Measurements from ENCODE around the gene CALCOCO1. TPM values are rescaled to one million over a fixed set of nuclear protein-coding genes. Genes with fewer than 3 reads are reported as not detected.

CALCOCO1 gene
- total and polyA plus RNA-seq, 9 of the 15 experiments (the other 6 are each of a cell fraction or from before 2014, with no cell fraction given): 1.9 to 31.8 (median 11.0) TPM

DNA sequence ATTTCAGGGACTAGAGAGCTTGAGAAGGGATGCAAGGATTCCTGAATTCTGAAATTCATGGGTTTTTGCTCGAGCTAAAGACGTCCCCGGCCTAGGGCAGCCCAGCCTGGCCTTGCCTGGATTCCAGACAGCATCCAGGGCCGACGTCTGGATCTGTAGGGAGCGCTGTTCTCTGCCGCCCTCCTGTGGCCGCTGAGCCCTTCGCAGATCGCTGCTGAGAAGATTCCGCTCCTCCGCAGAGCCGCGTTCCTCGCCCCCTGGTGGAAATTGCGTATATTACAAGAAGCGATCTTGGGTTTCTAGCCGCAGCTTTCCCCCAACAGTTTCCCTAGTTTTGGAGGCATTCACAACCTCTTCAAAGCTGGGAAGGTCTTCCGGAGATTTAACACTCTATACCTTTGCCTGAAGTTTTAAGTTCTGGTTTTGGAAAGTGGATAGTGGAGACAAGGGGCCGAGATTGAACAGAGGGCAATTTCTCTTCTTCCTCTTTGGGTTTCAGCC, 19.4 kb upstream of the CALCOCO1 start (continued):
- TF ChIP-seq NBN (IDR thresholded peaks at IDR 0.05; ENCODE audit: low read depth): no peak
- TF ChIP-seq HNRNPL (IDR thresholded peaks at IDR 0.05; ENCODE audit: low read depth, low read length): no peak
- TF ChIP-seq, protein P1, sequence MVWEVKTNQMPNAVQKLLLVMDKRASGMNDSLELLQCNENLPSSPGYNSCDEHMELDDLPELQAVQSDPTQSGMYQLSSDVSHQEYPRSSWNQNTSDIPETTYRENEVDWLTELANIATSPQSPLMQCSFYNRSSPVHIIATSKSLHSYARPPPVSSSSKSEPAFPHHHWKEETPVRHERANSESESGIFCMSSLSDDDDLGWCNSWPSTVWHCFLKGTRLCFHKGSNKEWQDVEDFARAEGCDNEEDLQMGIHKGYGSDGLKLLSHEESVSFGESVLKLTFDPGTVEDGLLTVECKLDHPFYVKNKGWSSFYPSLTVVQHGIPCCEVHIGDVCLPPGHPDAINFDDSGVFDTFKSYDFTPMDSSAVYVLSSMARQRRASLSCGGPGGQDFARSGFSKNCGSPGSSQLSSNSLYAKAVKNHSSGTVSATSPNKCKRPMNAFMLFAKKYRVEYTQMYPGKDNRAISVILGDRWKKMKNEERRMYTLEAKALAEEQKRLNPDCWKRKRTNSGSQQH (CRISPR knock-in tag; IDR thresholded peaks at IDR 0.05): no peak
- TF ChIP-seq, protein P2, sequence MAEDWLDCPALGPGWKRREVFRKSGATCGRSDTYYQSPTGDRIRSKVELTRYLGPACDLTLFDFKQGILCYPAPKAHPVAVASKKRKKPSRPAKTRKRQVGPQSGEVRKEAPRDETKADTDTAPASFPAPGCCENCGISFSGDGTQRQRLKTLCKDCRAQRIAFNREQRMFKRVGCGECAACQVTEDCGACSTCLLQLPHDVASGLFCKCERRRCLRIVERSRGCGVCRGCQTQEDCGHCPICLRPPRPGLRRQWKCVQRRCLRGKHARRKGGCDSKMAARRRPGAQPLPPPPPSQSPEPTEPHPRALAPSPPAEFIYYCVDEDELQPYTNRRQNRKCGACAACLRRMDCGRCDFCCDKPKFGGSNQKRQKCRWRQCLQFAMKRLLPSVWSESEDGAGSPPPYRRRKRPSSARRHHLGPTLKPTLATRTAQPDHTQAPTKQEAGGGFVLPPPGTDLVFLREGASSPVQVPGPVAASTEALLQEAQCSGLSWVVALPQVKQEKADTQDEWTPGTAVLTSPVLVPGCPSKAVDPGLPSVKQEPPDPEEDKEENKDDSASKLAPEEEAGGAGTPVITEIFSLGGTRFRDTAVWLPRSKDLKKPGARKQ (CRISPR knock-in tag; IDR thresholded peaks at IDR 0.05): no peak
- no peak for TF ChIP-seq SIRT6 (IDR thresholded peaks at IDR 0.05; ENCODE audit: low read depth, low read length)
- no peak for TF ChIP-seq KAT7 (CRISPR knock-in tag; IDR thresholded peaks at IDR 0.05; ENCODE audit: borderline replicate concordance)
- TF ChIP-seq U2AF1 (optimal IDR thresholded peaks at IDR 0.05; ENCODE audit: low read depth, low read length): no peak
- TF ChIP-seq, protein P3, sequence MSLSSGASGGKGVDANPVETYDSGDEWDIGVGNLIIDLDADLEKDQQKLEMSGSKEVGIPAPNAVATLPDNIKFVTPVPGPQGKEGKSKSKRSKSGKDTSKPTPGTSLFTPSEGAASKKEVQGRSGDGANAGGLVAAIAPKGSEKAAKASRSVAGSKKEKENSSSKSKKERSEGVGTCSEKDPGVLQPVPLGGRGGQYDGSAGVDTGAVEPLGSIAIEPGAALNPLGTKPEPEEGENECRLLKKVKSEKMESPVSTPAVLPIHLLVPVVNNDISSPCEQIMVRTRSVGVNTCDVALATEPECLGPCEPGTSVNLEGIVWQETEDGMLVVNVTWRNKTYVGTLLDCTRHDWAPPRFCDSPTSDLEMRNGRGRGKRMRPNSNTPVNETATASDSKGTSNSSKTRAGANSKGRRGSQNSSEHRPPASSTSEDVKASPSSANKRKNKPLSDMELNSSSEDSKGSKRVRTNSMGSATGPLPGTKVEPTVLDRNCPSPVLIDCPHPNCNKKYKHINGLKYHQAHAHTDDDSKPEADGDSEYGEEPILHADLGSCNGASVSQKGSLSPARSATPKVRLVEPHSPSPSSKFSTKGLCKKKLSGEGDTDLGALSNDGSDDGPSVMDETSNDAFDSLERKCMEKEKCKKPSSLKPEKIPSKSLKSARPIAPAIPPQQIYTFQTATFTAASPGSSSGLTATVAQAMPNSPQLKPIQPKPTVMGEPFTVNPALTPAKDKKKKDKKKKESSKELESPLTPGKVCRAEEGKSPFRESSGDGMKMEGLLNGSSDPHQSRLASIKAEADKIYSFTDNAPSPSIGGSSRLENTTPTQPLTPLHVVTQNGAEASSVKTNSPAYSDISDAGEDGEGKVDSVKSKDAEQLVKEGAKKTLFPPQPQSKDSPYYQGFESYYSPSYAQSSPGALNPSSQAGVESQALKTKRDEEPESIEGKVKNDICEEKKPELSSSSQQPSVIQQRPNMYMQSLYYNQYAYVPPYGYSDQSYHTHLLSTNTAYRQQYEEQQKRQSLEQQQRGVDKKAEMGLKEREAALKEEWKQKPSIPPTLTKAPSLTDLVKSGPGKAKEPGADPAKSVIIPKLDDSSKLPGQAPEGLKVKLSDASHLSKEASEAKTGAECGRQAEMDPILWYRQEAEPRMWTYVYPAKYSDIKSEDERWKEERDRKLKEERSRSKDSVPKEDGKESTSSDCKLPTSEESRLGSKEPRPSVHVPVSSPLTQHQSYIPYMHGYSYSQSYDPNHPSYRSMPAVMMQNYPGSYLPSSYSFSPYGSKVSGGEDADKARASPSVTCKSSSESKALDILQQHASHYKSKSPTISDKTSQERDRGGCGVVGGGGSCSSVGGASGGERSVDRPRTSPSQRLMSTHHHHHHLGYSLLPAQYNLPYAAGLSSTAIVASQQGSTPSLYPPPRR (CRISPR knock-in tag; IDR thresholded peaks at IDR 0.05; ENCODE audit: borderline replicate concordance): no peak
- TF ChIP-seq, protein P4, sequence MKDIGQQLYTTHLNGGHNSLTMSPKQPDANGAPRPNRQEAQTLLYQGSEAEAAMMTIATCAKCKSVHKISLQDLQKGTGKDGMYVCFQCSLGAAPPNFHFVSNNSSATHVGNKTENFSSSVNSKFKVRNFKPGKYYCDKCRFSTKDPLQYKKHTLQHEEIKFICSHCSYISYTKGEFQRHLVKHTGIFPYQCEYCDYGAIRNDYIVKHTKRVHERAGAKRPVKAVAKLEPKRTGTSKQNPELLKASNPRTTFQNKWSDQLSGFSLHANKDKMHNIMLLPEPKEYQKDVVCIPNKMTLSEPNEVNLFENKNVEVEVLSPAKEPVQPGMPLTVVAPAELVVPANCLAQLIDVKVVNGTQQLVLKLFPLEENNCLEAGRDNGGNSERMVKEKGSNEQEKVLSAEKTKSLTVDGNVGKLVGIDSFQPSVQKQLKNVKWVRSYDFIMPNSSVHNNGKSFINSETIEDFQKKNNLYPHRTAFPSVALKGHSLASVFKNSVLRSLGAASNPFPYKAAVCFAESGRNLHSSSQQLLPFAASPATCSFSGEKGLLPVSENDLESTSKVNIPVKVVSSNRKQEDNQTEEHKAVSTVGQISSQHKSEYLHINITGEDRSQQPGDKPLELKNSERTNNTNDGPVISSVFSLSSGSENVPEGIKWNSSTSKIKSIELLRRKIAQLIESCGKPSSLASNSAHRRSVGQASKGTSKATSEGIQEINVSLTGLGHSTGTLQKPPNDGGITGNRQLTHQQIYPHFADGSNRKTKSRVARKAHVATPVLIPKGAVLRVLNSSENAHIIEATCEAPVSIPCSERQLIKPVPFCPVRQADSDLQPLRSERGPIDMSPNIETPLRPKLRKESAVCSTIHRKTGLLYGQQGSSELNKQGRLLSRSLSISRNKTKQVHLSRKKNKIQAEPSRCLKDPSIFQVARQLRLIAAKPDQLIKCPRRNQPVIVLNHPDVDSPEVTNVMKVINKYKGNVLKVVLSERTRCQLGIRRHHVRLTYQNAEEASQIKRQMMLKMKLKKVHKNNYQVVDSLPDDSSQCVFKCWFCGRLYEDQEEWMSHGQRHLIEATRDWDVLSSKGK (CRISPR knock-in tag; IDR thresholded peaks at IDR 0.05): no peak
- no peak for TF ChIP-seq DPF2 (IDR thresholded peaks at IDR 0.05)
- TF ChIP-seq SAFB2 (IDR thresholded peaks at IDR 0.05; ENCODE audit: borderline replicate concordance, low read depth, low read length, severe bottlenecking): no peak
- TF ChIP-seq RBM25 (IDR thresholded peaks at IDR 0.05; ENCODE audit: low read depth, low read length, severe bottlenecking): no peak
- TF ChIP-seq NR3C1 (CRISPR knock-in tag; IDR thresholded peaks at IDR 0.05): no peak
- no peak for TF ChIP-seq OTX1 (CRISPR knock-in tag; IDR thresholded peaks at IDR 0.05)
- peak; percentile 71 for TF ChIP-seq KLF16 (IDR thresholded peaks at IDR 0.05)
- no peak for TF ChIP-seq MIER1 (IDR thresholded peaks at IDR 0.05; ENCODE audit: low read depth)
- no peak for TF ChIP-seq GTF2A2 (tag; IDR thresholded peaks at IDR 0.05)
- no peak for TF ChIP-seq CEBPB (tag; IDR thresholded peaks at IDR 0.05)
